Measurements from ENCODE around the gene SLC25A42.
"Not testable (repeated sequence)": the region's sequence is repeated elsewhere in the genome, so short reads cannot be mapped to it uniquely, and the experiment has no call there.

GRCh38 chr19:19023376-19023775, 40.4 kb upstream of the SLC25A42 start:
- not testable (repeated sequence) for TF ChIP-seq POLR2A, POLR2AphosphoS5, EP300 (IDR thresholded peaks at IDR 0.05)
- TF ChIP-seq, protein P1, sequence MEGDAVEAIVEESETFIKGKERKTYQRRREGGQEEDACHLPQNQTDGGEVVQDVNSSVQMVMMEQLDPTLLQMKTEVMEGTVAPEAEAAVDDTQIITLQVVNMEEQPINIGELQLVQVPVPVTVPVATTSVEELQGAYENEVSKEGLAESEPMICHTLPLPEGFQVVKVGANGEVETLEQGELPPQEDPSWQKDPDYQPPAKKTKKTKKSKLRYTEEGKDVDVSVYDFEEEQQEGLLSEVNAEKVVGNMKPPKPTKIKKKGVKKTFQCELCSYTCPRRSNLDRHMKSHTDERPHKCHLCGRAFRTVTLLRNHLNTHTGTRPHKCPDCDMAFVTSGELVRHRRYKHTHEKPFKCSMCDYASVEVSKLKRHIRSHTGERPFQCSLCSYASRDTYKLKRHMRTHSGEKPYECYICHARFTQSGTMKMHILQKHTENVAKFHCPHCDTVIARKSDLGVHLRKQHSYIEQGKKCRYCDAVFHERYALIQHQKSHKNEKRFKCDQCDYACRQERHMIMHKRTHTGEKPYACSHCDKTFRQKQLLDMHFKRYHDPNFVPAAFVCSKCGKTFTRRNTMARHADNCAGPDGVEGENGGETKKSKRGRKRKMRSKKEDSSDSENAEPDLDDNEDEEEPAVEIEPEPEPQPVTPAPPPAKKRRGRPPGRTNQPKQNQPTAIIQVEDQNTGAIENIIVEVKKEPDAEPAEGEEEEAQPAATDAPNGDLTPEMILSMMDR (IDR thresholded peaks at IDR 0.05): not testable (repeated sequence)
